Testis (tissue), 2 donors: Measurements from ENCODE around the gene ANKHD1.

Experiments
- CTCF ChIP-seq, 3 experiments: fragments of 450-650 bp in 2 of 3; fragments of 200-600 bp in 1 of 3; sonication (generic) in 1 of 3; IDR thresholded peaks; one replicate each; pipeline ENCODE4 v1.5.1; 2016 to 2019; ENCODE audit warnings: antibody characterized with exemption in 3 of 3, mild to moderate bottlenecking in 2 of 3, moderate library complexity in 1 of 3
- POLR2A ChIP-seq: fragments of 450-650 bp; IDR thresholded peaks from one replicate; pipeline ENCODE4 v1.6.1; 2017; ENCODE audit warnings: antibody characterized with exemption, mild to moderate bottlenecking, moderate library complexity

DNA sequence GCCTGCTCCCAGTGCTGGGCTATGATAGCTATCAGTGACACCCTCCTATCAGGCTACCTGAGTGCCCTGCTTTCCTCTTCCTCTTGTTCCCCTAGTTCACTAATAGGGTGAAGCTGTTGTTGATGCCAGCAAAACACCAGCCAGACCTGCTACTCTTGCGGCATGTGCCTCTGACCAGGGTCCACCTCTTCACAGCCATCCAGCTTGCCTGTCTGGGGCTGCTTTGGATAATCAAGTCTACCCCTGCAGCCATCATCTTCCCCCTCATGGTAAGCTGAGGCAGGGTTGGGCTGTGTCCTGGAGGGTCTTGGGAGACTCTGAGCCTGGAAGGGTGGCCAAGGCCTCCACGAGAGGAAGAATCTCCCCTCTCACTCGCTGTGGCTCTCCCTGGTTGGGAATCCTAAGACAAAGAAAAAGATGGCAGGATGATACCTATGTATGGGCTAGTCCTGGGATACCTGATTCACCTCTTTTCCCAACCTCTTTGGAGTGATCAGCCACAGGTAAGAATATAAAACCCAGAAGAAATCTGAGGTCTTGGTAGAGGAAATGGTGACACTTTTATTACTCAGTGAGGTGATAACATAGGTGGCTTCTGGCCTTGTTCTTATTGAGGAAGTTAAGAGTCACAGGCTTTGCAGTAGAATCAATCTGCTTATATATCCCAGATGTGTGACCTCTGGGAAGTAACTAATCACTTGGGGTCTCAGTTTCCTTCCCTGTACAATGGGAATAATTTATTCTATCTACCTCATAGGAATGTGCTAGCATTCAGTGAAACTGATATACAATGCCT lies 30.1 kb upstream of the ANKHD1 start:
- TF ChIP-seq CTCF (IDR thresholded peaks at IDR 0.05) (no peak), POLR2A (no peak)
